HCT116 (cell line): ENCODE results near the gene YY1. TPM values are rescaled to one million over a fixed set of nuclear protein-coding genes. Genes with fewer than 3 reads are reported as not detected.

Experiments used
- ATAC-seq: fragments of 200-7000 bp; cut with Tn5 transposase; 2 replicates; pipeline ENCODE4 v1.9.1; 2020; ENCODE audit warnings: mild to moderate bottlenecking, moderate library complexity
- BruUV-seq: library from RNA; stranded (reverse); fragments of 400-500 nt; replicated peaks from 2 replicates; lab custom pipeline; 2021; lab: Mats Ljungman, UMichigan
- CTCF ChIA-PET: fragments of 300-600 bp; sonication (Branson Sonifier 250); formaldehyde crosslinking; loops from one replicate; lab custom pipeline; 2021; ENCODE audit warnings: antibody characterized with exemption; lab: Charles Lee
- POLR2A ChIA-PET: fragments of 300-600, 350-600 bp; sonication (Branson Sonifier 250); formaldehyde crosslinking; loops from one replicate; lab custom pipeline; 2021; ENCODE audit warnings: antibody characterized with exemption; lab: Charles Lee
- RAD21 ChIA-PET, 2 experiments: fragments of 300-600 bp; sonication (Branson Sonifier 250); formaldehyde crosslinking; loops; one replicate each; lab custom pipeline; 2023; ENCODE audit warnings: low total read pairs in 2 of 2; ENCODE audit not compliant: uncharacterized antibody in 2 of 2, unreplicated experiment in 2 of 2, low non-redundant PET in 1 of 2; lab: Charles Lee
- DNase-seq: peaks from one replicate; pipeline ENCODE4 v3.0.0-alpha.2; 2010; ENCODE audit warnings: low read depth, low spot score
- H2AFZ ChIP-seq: fragments of 200-600 bp; shearing (Covaris generic), sonication (generic); 2 replicates; pipeline ENCODE4 v1.6.1; 2017; ENCODE audit warnings: low read depth, mixed run types, mixed read lengths, antibody characterized with exemption, low read length; ENCODE audit not compliant: poor library complexity, severe bottlenecking
- H3K27ac ChIP-seq: 2 replicates; pipeline ENCODE4 v1.5.1; 2012; ENCODE audit warnings: low read depth, low read length
- H3K27me3 ChIP-seq: fragments of 200-600 bp; sonication (generic); 2 replicates; pipeline ENCODE4 v1.6.1; 2016; ENCODE audit warnings: mixed run types, low read length, mixed read lengths; ENCODE audit not compliant: insufficient read depth
- H3K36me3 ChIP-seq, 2 experiments: fragments of 200-500 bp in 1 of 2; fragments of 200-600 bp in 1 of 2; sonication (Bioruptor generic) in 1 of 2; sonication (generic) in 1 of 2; 2 replicates each; pipeline versions ENCODE4 v1.5.1 to v1.6.1; 2014 to 2016; ENCODE audit warnings: low read length in 2 of 2, inconsistent platforms in 1 of 2, mixed read lengths in 1 of 2, mixed run types in 1 of 2; ENCODE audit not compliant: insufficient read depth in 2 of 2, control insufficient read depth in 1 of 2
- H3K4me1 ChIP-seq, 2 experiments: fragments of 200-600 bp in 1 of 2; sonication (generic) in 1 of 2; 2 replicates each; pipeline versions ENCODE4 v1.5.1 to v1.6.1; 2012 to 2017; ENCODE audit warnings: low read length in 2 of 2, inconsistent platforms in 1 of 2, mild to moderate bottlenecking in 1 of 2, mixed read lengths in 1 of 2, mixed run types in 1 of 2, moderate library complexity in 1 of 2; ENCODE audit not compliant: insufficient read depth in 2 of 2, control insufficient read depth in 1 of 2
- H3K4me2 ChIP-seq: fragments of 200-600 bp; sonication (generic); 2 replicates; pipeline ENCODE4 v1.6.1; 2017; ENCODE audit warnings: mixed run types, low read length, mixed read lengths
- H3K4me3 ChIP-seq, 2 experiments: fragments of 200-600 bp in 1 of 2; sonication (generic) in 1 of 2; replicated peaks in 1 of 2; 2 replicates each; pipeline ENCODE4 v1.5.1; 2011 to 2016; ENCODE audit warnings: low read length in 2 of 2, control low read depth in 1 of 2, low read depth in 1 of 2, mild to moderate bottlenecking in 1 of 2, mixed read lengths in 1 of 2, mixed run types in 1 of 2
- H3K79me2 ChIP-seq: fragments of 200-600 bp; sonication (generic); 2 replicates; pipeline ENCODE4 v1.6.1; 2017; ENCODE audit warnings: mild to moderate bottlenecking, mixed run types, low read length, moderate library complexity, mixed read lengths; ENCODE audit not compliant: insufficient read depth
- H3K9ac ChIP-seq: fragments of 200-600 bp; sonication (generic); 2 replicates; pipeline ENCODE4 v1.6.1; 2016; ENCODE audit warnings: low read length, mixed read lengths
- H3K9me2 ChIP-seq: fragments of 200-600 bp; sonication (generic), shearing (Covaris generic); 2 replicates; pipeline ENCODE4 v1.6.1; 2017; ENCODE audit warnings: mixed run types, mild to moderate bottlenecking, moderate library complexity; ENCODE audit not compliant: insufficient read depth
- H3K9me3 ChIP-seq, 2 experiments: fragments of 200-500 bp in 1 of 2; fragments of 200-600 bp in 1 of 2; sonication (Bioruptor generic) in 1 of 2; sonication (generic) in 1 of 2; 2 replicates each; pipeline ENCODE4 v1.6.1; 2014 to 2017; ENCODE audit warnings: low read length in 2 of 2, mixed read lengths in 2 of 2, inconsistent platforms in 1 of 2, low read depth in 1 of 2, mild to moderate bottlenecking in 1 of 2, mixed run types in 1 of 2, moderate library complexity in 1 of 2; ENCODE audit not compliant: control insufficient read depth in 1 of 2, insufficient read depth in 1 of 2
- H4K20me1 ChIP-seq: fragments of 200-600 bp; sonication (generic), shearing (Covaris generic); 2 replicates; pipeline ENCODE4 v1.6.1; 2017; ENCODE audit warnings: mixed run types, mild to moderate bottlenecking, moderate library complexity; ENCODE audit not compliant: insufficient read depth
- ATF3 ChIP-seq: IDR thresholded peaks from 2 replicates; pipeline ENCODE4 v1.6.1; 2012
- CBX3 ChIP-seq: IDR thresholded peaks from 2 replicates; pipeline ENCODE4 v1.6.1; 2012; ENCODE audit warnings: low read depth
- CEBPB ChIP-seq: IDR thresholded peaks from 2 replicates; pipeline ENCODE4 v1.6.1; 2012; ENCODE audit warnings: low read depth
- ELF1 ChIP-seq: IDR thresholded peaks from 2 replicates; pipeline ENCODE4 v1.6.1; 2012; ENCODE audit warnings: low read depth, borderline replicate concordance
- FOSL1 ChIP-seq: IDR thresholded peaks from 2 replicates; pipeline ENCODE4 v1.6.1; 2012; ENCODE audit warnings: low read depth
- JUND ChIP-seq: IDR thresholded peaks from 2 replicates; pipeline ENCODE4 v1.6.1; 2012
- MAX ChIP-seq: IDR thresholded peaks from 2 replicates; pipeline ENCODE4 v1.6.1; 2012
- RAD21 ChIP-seq: IDR thresholded peaks from 2 replicates; pipeline ENCODE4 v1.6.1; 2012; ENCODE audit warnings: low read depth, mild to moderate bottlenecking
- SRF ChIP-seq: IDR thresholded peaks from 2 replicates; pipeline ENCODE4 v1.6.1; 2012; ENCODE audit warnings: low read depth
- YY1 ChIP-seq: IDR thresholded peaks from 2 replicates; pipeline ENCODE4 v1.6.1; 2011; ENCODE audit warnings: low read length, low read depth, moderate library complexity, mild to moderate bottlenecking; ENCODE audit not compliant: insufficient replicate concordance; ENCODE audit errors: extremely low read depth
- ZBTB33 ChIP-seq: IDR thresholded peaks from 2 replicates; pipeline ENCODE4 v1.6.1; 2011; ENCODE audit warnings: mild to moderate bottlenecking, low read length, moderate library complexity; ENCODE audit not compliant: insufficient replicate concordance; ENCODE audit errors: extremely low read depth
- ZNF274 ChIP-seq: fragments of 200-500 bp; sonication (Bioruptor generic); IDR thresholded peaks from 2 replicates; pipeline ENCODE4 v1.6.1; 2014; ENCODE audit warnings: mild to moderate bottlenecking, low read depth, low read length, inconsistent platforms
- intact Hi-C: fragments of 100-400 bp; cut with micrococcal nuclease; formaldehyde crosslinking; loops from 2 replicates; pipeline ENCODE4 v1.10.0; 2022
- total RNA-seq: library from RNA; stranded (reverse); gene quantifications from one replicate; pipeline ENCODE4 v1.2.1, GENCODE V29; 2021; ENCODE audit not compliant: unreplicated experiment

YY1 gene
- total RNA-seq, 1 experiment from 2014 or later = 111 TPM

- peaks cover 12% of the 10 kb centered on the region for H3K79me2 ChIP-seq
- no peaks in the 10 kb centered on the region for H3K27me3 ChIP-seq
- RAD21 ChIA-PET = no interaction called here
- no peak overlapping the region for H3K4me3 ChIP-seq
- H3K4me1 ChIP-seq = peaks cover 5 to 20% of the 10 kb centered on the region in 2 experiments; a peak in 2 of 4 replicates
- intact Hi-C loops = loop anchor here (5.0 kb wide), 1 partner anchor 91 kb away; the partner anchor contains the start of gene WDR25
- no TSS peak for BruUV-seq
- H3K27ac ChIP-seq = no peak overlapping the region
- DNase-seq (no peak), ATAC-seq (no peak)
- POLR2A ChIA-PET = no interaction called here
- TF ChIP-seq ELF1 (no peak), CBX3 (no peak)
- no peaks in the 10 kb centered on the region for H3K9me3 ChIP-seq
- H3K9me2 ChIP-seq = no peaks in the 10 kb centered on the region
- no peak overlapping the region for H3K4me2 ChIP-seq
- H4K20me1 ChIP-seq = 0 out of 2 replicates have a peak, but pooled peaks cover 4% of the 10 kb centered on the region
- H2AFZ ChIP-seq = no peak overlapping the region
- no peaks in the 10 kb centered on the region; a peak in 1 of 4 replicates for H3K36me3 ChIP-seq
- H3K9ac ChIP-seq = no peak overlapping the region
- CTCF ChIA-PET = interaction anchor here (3.6 kb wide), 1 partner anchor 10 kb away, joined by 19 read pairs; no protein-coding TSS in a partner anchor
Measured at GRCh38 chr14:100286484-100287191, 47.7 kb downstream of the YY1 start.

GRCh38 chr14:100287202-100287997 lies 48.5 kb downstream of the YY1 start:
- ChIA-PET CTCF (interaction anchor here (0.6 to 3.6 kb wide), 2 partner anchors 9 to 33 kb away, joined by 3 to 19 read pairs; no protein-coding TSS in a partner anchor), RAD21 (no interaction called here), POLR2A (no interaction called here)
- Histone ChIP-seq H3K9ac (no peak overlapping the region), H3K79me2 (peaks cover 4% of the 10 kb centered on the region; the same call in 1 of the 2 replicates), H2AFZ (no peak overlapping the region), H3K4me1 (peaks cover 5 to 20% of the 10 kb centered on the region in 2 experiments; a peak in 2 of 4 replicates), H3K4me3 (no peak overlapping the region), H3K9me3 (no peaks in the 10 kb centered on the region), H3K27me3 (no peaks in the 10 kb centered on the region), H3K27ac (no peak overlapping the region), H4K20me1 (0 out of 2 replicates have a peak, but pooled peaks cover 4% of the 10 kb centered on the region), H3K4me2 (no peak overlapping the region), H3K36me3 (no peaks in the 10 kb centered on the region; a peak in 1 of 4 replicates), H3K9me2 (no peaks in the 10 kb centered on the region)
- intact Hi-C loops = loop anchor here (5.0 kb wide), 1 partner anchor 90 kb away; the partner anchor contains the start of gene WDR25
- ATAC-seq (no peak), DNase-seq (no peak)
- BruUV-seq = no TSS peak
- no peak for TF ChIP-seq SRF
- no peak for TF ChIP-seq RAD21
- TF ChIP-seq YY1 = no peak
- no peak for TF ChIP-seq ELF1
- no peak for TF ChIP-seq FOSL1
- no peak for TF ChIP-seq JUND
- no peak for TF ChIP-seq CEBPB
- no peak for TF ChIP-seq MAX
- no peak for TF ChIP-seq ZNF274
- TF ChIP-seq ZBTB33 = no peak
- no peak for TF ChIP-seq ATF3
